ENCODE results near the gene LRRC71.

The LRRC71 gene

GRCh38 chr1:156927215-156928042 lies 7.0 kb downstream of the LRRC71 start:
- DNase-seq (ENCODE audit: low read depth), result peak; percentile 80

- DNase-seq (ENCODE audit: low read depth), result no peak
Measured at GRCh38 chr1:156928043-156928602, 7.7 kb downstream of the LRRC71 start.

GRCh38 chr1:156929596-156930238 lies 9.3 kb downstream of the LRRC71 start:
- DNase-seq (ENCODE audit: low read depth), result no peak

- DNase-seq (ENCODE audit: low read depth), result no peak
Measured at GRCh38 chr1:156930483-156930882, 10.1 kb downstream of the LRRC71 start.

- DNase-seq (ENCODE audit: low read depth), result peak; percentile 62
Measured at GRCh38 chr1:156931211-156931952, 10.9 kb downstream of the LRRC71 start.

- no peak for DNase-seq (ENCODE audit: low read depth)
Measured at GRCh38 chr1:156931974-156932710, 11.7 kb downstream of the LRRC71 start.

- DNase-seq (ENCODE audit: low read depth), result no peak
Measured at GRCh38 chr1:156933136-156933535, 12.7 kb downstream of the LRRC71 start.

- DNase-seq (ENCODE audit: low read depth), result no peak
Measured at GRCh38 chr1:156935505-156936128, 15.2 kb downstream of the LRRC71 start.

- no peak for DNase-seq (ENCODE audit: low read depth)
Measured at GRCh38 chr1:156936191-156936590, 15.8 kb downstream of the LRRC71 start.

GRCh38 chr1:156936721-156937220 lies 16.3 kb downstream of the LRRC71 start:
- DNase-seq (ENCODE audit: low read depth), result no peak

- no peak for DNase-seq (ENCODE audit: low read depth)
Measured at GRCh38 chr1:156937883-156938282, 17.5 kb downstream of the LRRC71 start.

- DNase-seq (ENCODE audit: low read depth), result no peak
Measured at GRCh38 chr1:156938813-156939212, 18.4 kb downstream of the LRRC71 start.

GRCh38 chr1:156939786-156940334 lies 19.4 kb downstream of the LRRC71 start:
- DNase-seq (ENCODE audit: low read depth), result no peak

- DNase-seq (ENCODE audit: low read depth), result no peak
Measured at GRCh38 chr1:156941675-156942074, 21.2 kb downstream of the LRRC71 start.

- no peak for DNase-seq (ENCODE audit: low read depth)
Measured at GRCh38 chr1:156942176-156942575, 21.7 kb downstream of the LRRC71 start.

- DNase-seq (ENCODE audit: low read depth), result no peak
Measured at GRCh38 chr1:156942576-156942975, 22.1 kb downstream of the LRRC71 start.

GRCh38 chr1:156943756-156944155 lies 23.3 kb downstream of the LRRC71 start:
- no peak for DNase-seq (ENCODE audit: low read depth)

GRCh38 chr1:156944268-156944667 lies 23.8 kb downstream of the LRRC71 start:
- DNase-seq (ENCODE audit: low read depth), result no peak

- no peak for DNase-seq (ENCODE audit: low read depth)
Measured at GRCh38 chr1:156944848-156945247, 24.4 kb downstream of the LRRC71 start.

- no peak for DNase-seq (ENCODE audit: low read depth)
Measured at GRCh38 chr1:156945881-156946661, 25.6 kb downstream of the LRRC71 start.
